ENCODE data around the gene TUBGCP2.

The TUBGCP2 gene

GRCh38 chr10:133277277-133277992 lies 31.2 kb downstream of the TUBGCP2 start:
- TF ChIP-seq CTCF (IDR thresholded peaks at IDR 0.05; ENCODE audit: low read length, missing control alignments), result no peak
- DNase-seq (ENCODE audit: low read depth), result no peak
- no peak overlapping the region for H3K4me3 ChIP-seq (replicated peaks; ENCODE audit: low read depth, low read length)

- H3K4me3 ChIP-seq (replicated peaks; ENCODE audit: low read depth, low read length), result no peak within 1 kb of the TSS
- no peak for TF ChIP-seq CTCF (IDR thresholded peaks at IDR 0.05; ENCODE audit: low read length, missing control alignments)
- no peak for DNase-seq (ENCODE audit: low read depth)
Observed at GRCh38 chr10:133276435-133277201, 32.1 kb downstream of the TUBGCP2 start, which contains the start of gene ADAM8. Gene ADAM8 (minus strand): TSS chr10:133276868. CDS start chr10:133276817, 51 bp downstream.

- no peak overlapping the region for H3K4me3 ChIP-seq (replicated peaks; ENCODE audit: low read depth, low read length)
- no peak for DNase-seq (ENCODE audit: low read depth)
- no peak for TF ChIP-seq CTCF (IDR thresholded peaks at IDR 0.05; ENCODE audit: low read length, missing control alignments)
Observed at GRCh38 chr10:133276100-133276434, 32.6 kb downstream of the TUBGCP2 start.

GRCh38 chr10:133275684-133276092 lies 33.0 kb downstream of the TUBGCP2 start:
- no peak for DNase-seq (ENCODE audit: low read depth)

GRCh38 chr10:133274751-133275683 lies 33.7 kb downstream of the TUBGCP2 start:
- TF ChIP-seq CTCF (IDR thresholded peaks at IDR 0.05; ENCODE audit: low read length, missing control alignments), result peak; percentile 1
- no peak for DNase-seq (ENCODE audit: low read depth)
- no peak overlapping the region for H3K4me3 ChIP-seq (replicated peaks; ENCODE audit: low read depth, low read length)

More at GRCh38 chr10:133275684-133276092, 33.0 kb downstream of the TUBGCP2 start:
- no peak for TF ChIP-seq CTCF (IDR thresholded peaks at IDR 0.05; ENCODE audit: low read length, missing control alignments)
- H3K4me3 ChIP-seq (replicated peaks; ENCODE audit: low read depth, low read length), result no peak overlapping the region

GRCh38 chr10:133273534-133274143 lies 35.0 kb downstream of the TUBGCP2 start:
- TF ChIP-seq CTCF (IDR thresholded peaks at IDR 0.05; ENCODE audit: low read length, missing control alignments), result no peak
- no peak for DNase-seq (ENCODE audit: low read depth)
- no peak overlapping the region for H3K4me3 ChIP-seq (replicated peaks; ENCODE audit: low read depth, low read length)
